Measurements from ENCODE around the gene SPIB.

SPIB gene

DNA sequence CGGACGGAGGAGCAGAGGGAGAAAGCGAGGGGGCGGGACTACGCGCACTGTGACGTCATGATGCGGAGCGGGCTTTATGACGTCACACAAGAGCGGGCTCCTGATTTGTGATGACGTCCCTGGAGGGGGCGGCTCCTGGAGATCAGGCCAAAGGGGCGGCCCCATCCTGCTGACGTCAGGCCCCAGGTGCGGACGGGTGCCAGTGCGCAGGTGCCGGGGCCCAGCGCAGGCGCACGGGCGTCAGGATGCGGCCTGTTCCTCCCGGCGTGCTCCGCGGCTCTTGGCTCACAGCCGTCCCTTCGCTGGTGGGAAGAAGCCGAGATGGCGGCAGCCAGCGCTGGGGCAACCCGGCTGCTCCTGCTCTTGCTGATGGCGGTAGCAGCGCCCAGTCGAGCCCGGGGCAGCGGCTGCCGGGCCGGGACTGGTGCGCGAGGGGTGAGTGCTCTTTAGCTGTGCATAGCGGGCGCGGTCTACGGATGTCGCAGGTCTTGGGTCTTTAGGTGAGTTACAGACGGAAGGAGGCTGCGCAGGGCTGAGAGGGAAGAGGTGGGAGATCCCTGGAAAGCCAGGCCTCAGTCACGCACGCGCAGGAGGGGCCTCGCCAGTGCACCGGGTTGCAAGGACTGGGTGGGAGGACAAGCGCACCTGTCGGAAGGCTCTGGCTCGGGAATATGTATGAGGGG is 57.6 kb downstream of the SPIB start, which contains the start of the genes EMC10 and GARIN5A:
EMC10 (plus strand) TSS at position 284 of the 683 bp plus-strand sequence; CDS start at position 322, 38 bp downstream.
GARIN5A (minus strand) TSS at position 625 of the 683 bp plus-strand sequence; CDS start at position 165, 460 bp downstream.
- peak; percentile 89 for DNase-seq

DNA sequence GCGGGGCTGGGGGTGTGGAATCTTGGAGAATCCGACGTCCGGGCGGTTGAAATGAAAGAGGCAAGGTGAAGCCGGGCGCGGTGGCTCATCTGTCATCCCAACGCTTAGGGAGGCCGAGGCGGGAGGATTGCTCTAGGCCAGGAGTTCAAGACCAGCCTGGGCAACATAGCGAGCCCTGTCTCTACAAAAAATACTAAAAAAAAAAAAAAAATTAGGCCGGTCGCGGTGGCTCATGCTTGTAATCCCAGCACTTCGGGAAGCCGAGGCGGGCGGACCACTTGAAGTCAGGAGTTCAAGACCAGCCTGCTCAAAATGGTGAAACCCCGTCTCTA is 58.1 kb downstream of the SPIB start:
- no peak for DNase-seq

DNA sequence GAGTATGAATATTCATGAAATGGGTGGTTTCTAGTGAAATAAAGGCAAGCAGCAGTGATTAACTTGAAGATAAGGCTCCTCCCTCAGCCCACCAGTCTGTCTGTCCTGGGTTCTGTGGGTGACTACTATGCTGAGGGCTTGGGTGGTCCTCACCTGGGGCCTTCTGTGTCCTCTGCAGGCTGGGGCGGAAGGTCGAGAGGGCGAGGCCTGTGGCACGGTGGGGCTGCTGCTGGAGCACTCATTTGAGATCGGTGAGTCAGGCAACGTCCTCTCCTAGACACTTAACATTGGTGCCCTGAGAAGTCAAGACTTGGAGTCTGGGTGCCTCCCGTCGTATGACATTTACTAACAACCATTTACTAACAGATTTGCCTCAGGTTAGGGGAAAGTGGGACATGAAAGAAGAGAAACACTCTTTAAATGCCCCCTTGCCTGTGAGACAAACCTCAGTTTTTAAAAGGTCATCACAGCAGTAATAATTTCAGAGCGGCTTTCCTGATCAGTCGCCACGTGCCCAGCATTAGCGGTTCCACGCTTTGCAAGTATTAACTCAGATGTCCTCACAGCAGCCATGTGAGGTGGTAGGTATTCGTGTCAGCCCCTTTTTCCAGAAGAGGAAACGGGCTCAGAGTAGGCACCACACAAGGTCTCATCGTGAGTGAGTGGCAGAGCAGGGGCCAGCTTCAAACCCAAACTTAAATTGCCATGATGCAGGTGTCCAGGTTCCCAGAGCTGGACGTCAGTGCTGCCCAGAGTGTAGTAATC is 59.2 kb downstream of the SPIB start:
- no peak for DNase-seq

DNA sequence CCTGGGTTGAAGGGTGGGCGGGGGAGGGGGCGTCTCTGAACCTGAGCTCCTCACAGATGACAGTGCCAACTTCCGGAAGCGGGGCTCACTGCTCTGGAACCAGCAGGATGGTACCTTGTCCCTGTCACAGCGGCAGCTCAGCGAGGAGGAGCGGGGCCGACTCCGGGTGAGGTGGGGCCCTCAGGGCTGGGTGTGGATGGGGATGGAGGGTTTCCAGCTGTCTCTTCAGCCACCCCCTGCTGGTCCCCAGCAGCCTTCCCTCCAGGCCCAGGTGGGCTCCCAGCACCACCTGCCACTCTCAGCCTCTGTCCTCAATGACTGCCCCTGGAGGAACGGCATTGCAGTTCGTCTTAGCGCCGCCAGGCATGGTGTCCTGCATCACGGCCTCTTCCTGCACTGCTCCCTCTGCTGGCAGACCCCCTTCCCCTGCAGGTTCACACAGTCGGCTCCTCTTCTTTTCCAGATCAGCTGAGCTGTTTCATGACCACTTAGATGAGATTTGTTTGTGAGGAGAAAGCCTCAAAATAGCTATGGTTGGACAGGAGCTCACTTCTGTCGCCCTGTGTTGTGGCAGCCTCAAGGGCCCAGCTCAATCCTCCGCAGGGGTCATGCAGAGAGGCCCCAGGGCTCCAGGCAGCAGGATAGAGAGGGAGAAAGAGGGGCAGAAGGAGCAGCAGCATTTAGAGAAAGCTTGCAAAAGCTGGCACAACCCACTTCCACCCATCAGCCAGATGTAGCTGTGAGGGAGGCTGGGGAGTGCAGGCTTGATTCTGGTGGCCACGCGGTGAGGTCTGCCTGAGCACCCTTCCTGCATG is 60.4 kb downstream of the SPIB start:
- DNase-seq = no peak

DNA sequence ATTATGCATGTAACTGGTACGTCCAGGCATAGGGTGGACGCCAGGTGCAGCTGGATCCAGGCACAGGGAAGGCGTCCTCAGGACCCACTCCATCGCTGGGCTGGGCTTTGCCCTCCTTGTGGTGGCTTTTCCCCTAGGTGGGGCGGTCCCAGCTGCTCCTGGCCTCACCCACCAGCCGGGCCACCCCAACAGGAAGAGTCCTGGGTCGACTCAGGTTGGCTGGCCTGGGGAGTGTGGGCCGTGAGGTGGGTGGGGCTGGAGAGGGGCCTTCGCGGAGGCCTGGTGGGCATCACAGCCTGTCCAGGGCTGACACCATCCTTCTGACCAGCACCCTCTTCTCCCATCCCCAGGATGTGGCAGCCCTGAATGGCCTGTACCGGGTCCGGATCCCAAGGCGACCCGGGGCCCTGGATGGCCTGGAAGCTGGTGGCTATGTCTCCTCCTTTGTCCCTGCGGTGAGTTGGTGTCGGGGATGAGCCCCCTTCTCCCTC is 61.1 kb downstream of the SPIB start:
- DNase-seq = no peak

DNA sequence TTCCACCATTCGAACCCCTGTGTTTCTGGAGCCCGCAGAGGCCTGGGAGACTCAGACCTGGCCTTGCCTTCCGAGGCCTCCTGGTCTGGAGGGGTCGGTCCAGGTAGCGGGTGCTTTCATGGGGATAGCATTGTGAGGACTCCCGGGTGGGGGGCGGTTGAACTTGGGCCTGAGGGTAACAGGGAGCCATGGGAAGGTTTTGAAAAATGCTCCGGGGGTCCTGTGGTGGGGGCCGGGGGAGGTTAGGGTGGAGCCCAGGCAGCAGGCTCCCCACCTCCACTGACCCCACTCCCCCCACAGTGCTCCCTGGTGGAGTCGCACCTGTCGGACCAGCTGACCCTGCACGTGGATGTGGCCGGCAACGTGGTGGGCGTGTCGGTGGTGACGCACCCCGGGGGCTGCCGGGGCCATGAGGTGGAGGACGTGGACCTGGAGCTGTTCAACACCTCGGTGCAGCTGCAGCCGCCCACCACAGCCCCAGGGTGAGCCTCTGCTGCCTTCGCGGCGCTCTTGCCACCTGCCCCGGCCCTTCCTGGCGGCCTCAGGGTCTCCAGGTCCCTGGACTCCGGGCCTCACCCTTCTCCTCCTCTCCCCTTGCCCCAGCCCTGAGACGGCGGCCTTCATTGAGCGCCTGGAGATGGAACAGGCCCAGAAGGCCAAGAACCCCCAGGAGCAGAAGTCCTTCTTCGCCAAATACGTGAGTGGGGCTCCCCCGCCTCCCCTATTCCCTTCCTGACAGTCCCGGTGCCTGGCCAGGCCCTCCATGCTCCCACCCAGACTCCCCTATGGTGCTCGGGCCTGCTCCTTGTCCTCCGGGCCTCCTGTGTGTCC is 61.8 kb downstream of the SPIB start:
- DNase-seq = no peak

Measured in NCI-H2171 (cell line).